Measurements from ENCODE around the gene TMEM89. TPM values are rescaled to one million over a fixed set of nuclear protein-coding genes. Genes with fewer than 3 reads are reported as not detected.

Gene TMEM89
- total and polyA plus RNA-seq, 2 of the 4 experiments (the other 2 are of a cell fraction), result 0.15 TPM; not detected in 1

- no peak for ATAC-seq (ENCODE audit: low read depth)
- Histone ChIP-seq H3K9me1 (ENCODE audit: insufficient read depth, low read length) (peaks cover 58% of the 10 kb centered on the region), H2AK5ac (ENCODE audit: low read depth, low read length) (peak overlapping the region; percentile 73; the same call in 1 of the 2 replicates), H3K23ac (ENCODE audit: low read depth, low read length) (peak overlapping the region; percentile 42), H3K14ac (replicated peaks; ENCODE audit: low read depth, low read length) (0 out of 2 replicates have a peak overlapping the region, but pooled peaks have one; percentile 6), H3K18ac (ENCODE audit: low read depth, low read length) (no peak overlapping the region), H2BK120ac (ENCODE audit: low read depth, low read length) (no peak overlapping the region; the same call in 1 of the 2 replicates), H4K20me1 (ENCODE audit: insufficient read depth, low read length) (peaks cover 5% of the 10 kb centered on the region), H3K79me1 (ENCODE audit: low read depth in 1 of 2, low read length in 2 of 2) (peaks cover 29 to 86% of the 10 kb centered on the region in 2 experiments), H3K36me3 (ENCODE audit: control insufficient read depth, insufficient read depth, low read length) (peaks cover 49% of the 10 kb centered on the region), H3K4me2 (ENCODE audit: low read depth, low read length) (peak overlapping the region; percentile 13; the same call in 1 of the 2 replicates), H3K4me3 (ENCODE audit: insufficient read depth, low read depth, low read length) (no peak overlapping the region), H2BK20ac (ENCODE audit: low read depth, low read length) (no peak overlapping the region), H2AFZ (replicated peaks; ENCODE audit: low read length, poor library complexity) (peak overlapping the region; percentile 35), H3K27me3 (ENCODE audit: control insufficient read depth, insufficient read depth, low read length) (no peaks in the 10 kb centered on the region), H3K9ac (ENCODE audit: low read depth, low read length) (no peak overlapping the region), H2BK5ac (ENCODE audit: low read depth, low read length, poor library complexity, severe bottlenecking) (no peak overlapping the region), H3K9me3 (ENCODE audit: control insufficient read depth, insufficient read depth, low read length) (no peaks in the 10 kb centered on the region), H3K4ac (ENCODE audit: low read depth, low read length) (peak overlapping the region; percentile 54; the same call in 1 of the 2 replicates), H2BK15ac (ENCODE audit: low read depth, low read length) (no peak overlapping the region), H4K91ac (ENCODE audit: insufficient read depth, low read depth, low read length) (no peak overlapping the region), H4K8ac (ENCODE audit: low read depth in 2 of 2, low read length in 2 of 2) (0 out of 4 replicates have a peak overlapping the region, but pooled peaks of 1 of the 2 experiments have one; percentile 13), H3K4me1 (ENCODE audit: control insufficient read depth, insufficient read depth, low read length) (peaks cover 39% of the 10 kb centered on the region), H3K27ac (ENCODE audit: insufficient read depth, low read length) (no peak overlapping the region), H3K56ac (ENCODE audit: extremely low read depth, insufficient read depth, low read length) (no peak overlapping the region), H2AK9ac (replicated peaks; ENCODE audit: low read depth, low read length, poor library complexity) (peak overlapping the region; percentile 57), H4K5ac (ENCODE audit: low read depth, low read length) (no peak overlapping the region)
- dilution Hi-C loops (cut with HindIII; ENCODE audit: low sequenced_read_pairs, unreplicated experiment) (no loop called here), intact Hi-C loops (cut with micrococcal nuclease) (no loop called here), in situ Hi-C loops (cut with MboI; ENCODE audit: low sequenced_read_pairs) (no loop called here)
- TF ChIP-seq ELK1 (IDR thresholded peaks at IDR 0.05; ENCODE audit: borderline replicate concordance, low read depth, low read length) (no peak), SMC3 (IDR thresholded peaks at IDR 0.05; ENCODE audit: low read depth, low read length) (no peak), CEBPB (IDR thresholded peaks at IDR 0.05; ENCODE audit: low read depth, low read length) (no peak), MAZ (IDR thresholded peaks at IDR 0.05; ENCODE audit: borderline replicate concordance, low read depth, low read length) (no peak), NFE2L2 (IDR thresholded peaks at IDR 0.05; ENCODE audit: low read depth, low read length) (no peak), CHD1 (IDR thresholded peaks at IDR 0.05; ENCODE audit: low read depth, low read length) (no peak), MXI1 (IDR thresholded peaks at IDR 0.05; ENCODE audit: borderline replicate concordance, low read depth, low read length) (no peak), CTCF (conservative IDR thresholded peaks at IDR 0.05; ENCODE audit: low read depth, low read length) (no peak), RFX5 (IDR thresholded peaks at IDR 0.05; ENCODE audit: low read depth, low read length) (no peak)
- WGBS, 2 experiments (ENCODE audit: extremely low coverage in 2 of 2, insufficient read length in 1 of 2), result 90% methylated on average over 2 of the region's 9 CpGs; no CpG with 5 or more reads in 1 of the 2 experiments
- BruUV-seq (replicated peaks), result no TSS peak
- ChIA-PET POLR2A (ENCODE audit: unreplicated experiment) (no interaction called here), CTCF (no interaction called here)
- DNase-seq, result no peak
These were observed 28.2 kb downstream of the TMEM89 start for GRCh38 chr3:48593337-48593736.
